HG02610 (cell line): ENCODE measurements around the gene CFAP97D2.
"Not testable (repeated sequence)": the region's sequence is repeated elsewhere in the genome, so short reads cannot be mapped to it uniquely, and the experiment has no call there.

Experiments used
- ATAC-seq: cut with Tn5 transposase; IDR thresholded peaks from one replicate; pipeline ENCODE4 v1.9.1; 2021; ENCODE audit warnings: mild to moderate bottlenecking, moderate library complexity; ENCODE audit not compliant: unreplicated experiment

The CFAP97D2 gene

GRCh38 chr13:114263578-114263977, 84.5 kb downstream of the CFAP97D2 start:
- ATAC-seq: no peak

GRCh38 chr13:114264313-114264712, 85.3 kb downstream of the CFAP97D2 start:
- ATAC-seq: not testable (repeated sequence)

GRCh38 chr13:114264886-114265611, 86.0 kb downstream of the CFAP97D2 start:
- no peak for ATAC-seq

GRCh38 chr13:114266241-114266640, 87.2 kb downstream of the CFAP97D2 start:
- no peak for ATAC-seq

GRCh38 chr13:114268344-114269280, 89.6 kb downstream of the CFAP97D2 start:
- no peak for ATAC-seq

GRCh38 chr13:114269281-114269770, 90.3 kb downstream of the CFAP97D2 start:
- no peak for ATAC-seq
